Measurements from ENCODE around the gene CLNS1A.
"Not testable (repeated sequence)": the region's sequence is repeated elsewhere in the genome, so short reads cannot be mapped to it uniquely, and the experiment has no call there.

The CLNS1A gene

GRCh38 chr11:77617892-77618291 lies 19.7 kb downstream of the CLNS1A start:
- DNase-seq: no peak

DNA sequence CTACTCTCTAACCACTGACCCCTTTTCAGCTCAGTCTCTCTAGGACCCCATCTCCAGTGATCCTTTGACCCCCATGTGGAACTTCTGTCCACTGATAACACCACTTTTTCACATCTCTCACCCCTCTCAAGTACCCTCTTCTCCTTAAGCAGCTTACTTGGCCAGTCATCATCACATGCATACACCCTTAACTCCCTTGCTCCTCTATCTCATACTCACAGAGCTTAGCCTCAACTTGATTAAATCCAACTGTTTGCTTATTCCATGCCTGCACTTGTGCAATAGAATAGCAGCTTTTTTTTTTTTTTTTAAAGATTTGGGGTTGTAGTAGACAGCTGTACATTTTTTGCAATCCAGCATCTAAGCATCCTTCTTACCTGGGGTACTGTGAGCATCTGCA lies 25.7 kb downstream of the CLNS1A start:
- no peak for DNase-seq

DNA sequence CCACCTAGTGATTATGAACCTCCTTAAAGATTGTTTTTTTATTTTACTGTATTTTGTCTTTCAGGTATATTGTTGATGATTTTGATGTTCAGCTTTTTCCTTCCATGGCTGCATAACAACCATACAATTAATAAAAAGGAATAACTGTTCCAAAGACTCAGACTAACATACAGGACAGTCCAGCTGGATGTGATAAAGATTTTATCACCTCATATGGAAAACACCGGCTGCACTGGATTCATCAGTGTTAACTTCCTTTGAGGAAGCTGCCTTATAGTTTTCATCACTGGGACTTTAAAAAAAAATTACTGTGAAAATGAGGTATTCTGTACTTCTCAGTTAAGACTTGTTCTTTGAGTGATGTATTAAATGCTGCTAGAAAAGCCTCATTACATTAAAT lies 28.4 kb downstream of the CLNS1A start:
- no peak for DNase-seq

DNA sequence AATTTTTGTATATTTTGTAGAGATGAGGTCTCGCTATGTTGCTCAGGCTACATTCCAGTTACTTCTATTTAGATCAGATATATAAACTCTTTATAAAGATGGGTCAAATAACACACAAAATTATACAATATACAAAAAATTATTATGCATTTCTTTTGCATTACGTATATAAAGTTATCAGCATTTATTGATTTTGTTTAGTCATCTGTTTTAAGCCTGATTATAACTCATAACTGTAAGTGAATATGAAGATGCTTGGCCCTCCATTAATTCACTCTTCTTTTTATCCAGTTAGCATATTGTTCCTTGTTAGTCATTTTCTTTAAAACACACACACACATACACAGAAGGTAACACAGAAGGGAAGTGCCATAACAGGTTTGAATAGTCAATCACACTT lies 33.3 kb downstream of the CLNS1A start:
- DNase-seq: no peak

DNA sequence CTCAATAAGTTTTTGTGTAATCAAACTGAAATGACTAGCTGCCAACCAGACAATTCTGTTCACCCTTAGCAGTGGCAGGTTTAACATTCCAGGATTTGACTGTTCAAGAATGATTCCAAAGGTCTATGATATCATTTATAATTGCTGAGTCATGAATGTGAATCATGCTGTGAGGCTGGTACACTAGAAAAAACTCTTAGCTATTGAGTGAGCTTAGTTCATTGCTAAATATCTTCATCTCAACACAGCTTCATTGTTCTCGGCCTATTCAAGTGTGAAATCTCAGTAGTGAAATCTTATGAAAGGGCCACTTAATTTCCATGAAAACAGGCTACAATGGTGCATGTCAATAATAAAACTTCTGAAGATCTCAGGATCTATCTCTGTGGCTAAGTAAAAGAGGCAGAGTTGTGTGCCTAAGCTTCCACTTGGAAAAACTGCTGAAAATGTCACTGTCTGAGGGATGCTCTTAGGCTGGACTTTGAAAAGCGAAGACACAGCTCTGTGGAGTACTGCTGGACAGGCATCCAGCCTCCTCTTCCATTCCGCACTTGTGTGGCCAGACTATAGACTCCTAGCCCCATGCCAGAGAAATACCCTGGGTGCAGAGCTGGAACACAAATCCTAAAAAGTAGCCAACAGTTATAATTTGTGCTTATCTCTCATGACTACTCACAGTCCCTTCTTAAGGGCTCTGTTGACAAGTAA lies 35.1 kb downstream of the CLNS1A start:
- no peak for DNase-seq

DNA sequence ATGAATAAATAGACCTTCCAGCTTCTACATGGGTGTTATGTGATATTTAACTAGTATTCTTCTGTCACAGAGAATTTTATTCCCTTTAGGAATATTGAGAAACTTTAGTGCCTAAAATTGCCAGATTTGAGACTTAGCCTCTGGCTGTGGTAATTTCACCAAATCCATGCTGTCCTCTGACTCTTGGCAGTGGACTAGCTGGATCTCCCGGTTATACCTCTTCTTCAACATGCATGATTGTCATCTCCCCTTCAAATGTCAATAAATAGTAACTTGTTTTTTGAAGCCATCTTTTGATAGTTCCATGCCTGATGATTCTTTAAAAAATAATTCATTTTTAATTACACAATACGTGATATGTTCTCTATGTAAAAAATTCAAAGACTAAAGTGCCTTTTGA lies 39.4 kb downstream of the CLNS1A start:
- DNase-seq: no peak

DNA sequence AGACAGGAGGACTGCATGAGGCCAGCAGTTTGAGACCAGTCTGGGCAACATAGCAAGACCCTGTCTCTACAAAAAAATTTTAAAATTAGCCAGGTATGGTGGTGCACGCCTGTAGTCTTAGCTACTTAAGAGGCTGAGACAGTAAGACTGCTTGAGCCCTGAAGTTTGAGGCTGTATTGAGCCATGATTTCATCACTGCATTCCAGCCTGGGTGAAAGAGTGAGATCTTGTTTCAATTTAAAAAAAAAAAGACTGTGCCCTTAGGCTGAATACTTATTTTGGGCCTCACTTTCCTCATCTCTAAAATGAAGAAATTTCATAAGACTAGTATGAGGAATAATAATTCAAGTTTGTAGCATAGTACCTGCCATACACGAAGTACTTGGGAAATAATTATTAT lies 41.0 kb downstream of the CLNS1A start:
- no peak for DNase-seq

DNA sequence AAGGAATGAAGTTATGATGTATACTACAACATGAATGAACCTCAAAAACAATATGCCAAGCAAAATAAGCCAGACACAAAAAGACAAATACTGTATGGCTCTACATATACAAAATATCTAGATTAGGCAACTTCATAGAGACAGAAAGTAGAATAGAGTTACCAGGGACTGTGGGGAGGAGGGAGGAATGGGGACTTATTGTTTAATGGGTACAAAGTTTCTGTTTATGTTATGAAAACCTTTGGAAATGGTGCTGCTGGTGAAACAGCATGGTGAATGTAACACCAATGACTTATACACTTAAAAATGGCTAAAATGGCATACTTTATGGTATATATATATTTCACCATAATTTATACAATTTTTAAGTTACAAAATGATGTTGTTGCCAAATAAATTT lies 43.7 kb downstream of the CLNS1A start:
- DNase-seq: no peak

GRCh38 chr11:77592727-77593126 lies 44.9 kb downstream of the CLNS1A start:
- no peak for DNase-seq

GRCh38 chr11:77590194-77590782 lies 47.3 kb downstream of the CLNS1A start:
- DNase-seq: peak in 1 of 2 donors; percentile 2

DNA sequence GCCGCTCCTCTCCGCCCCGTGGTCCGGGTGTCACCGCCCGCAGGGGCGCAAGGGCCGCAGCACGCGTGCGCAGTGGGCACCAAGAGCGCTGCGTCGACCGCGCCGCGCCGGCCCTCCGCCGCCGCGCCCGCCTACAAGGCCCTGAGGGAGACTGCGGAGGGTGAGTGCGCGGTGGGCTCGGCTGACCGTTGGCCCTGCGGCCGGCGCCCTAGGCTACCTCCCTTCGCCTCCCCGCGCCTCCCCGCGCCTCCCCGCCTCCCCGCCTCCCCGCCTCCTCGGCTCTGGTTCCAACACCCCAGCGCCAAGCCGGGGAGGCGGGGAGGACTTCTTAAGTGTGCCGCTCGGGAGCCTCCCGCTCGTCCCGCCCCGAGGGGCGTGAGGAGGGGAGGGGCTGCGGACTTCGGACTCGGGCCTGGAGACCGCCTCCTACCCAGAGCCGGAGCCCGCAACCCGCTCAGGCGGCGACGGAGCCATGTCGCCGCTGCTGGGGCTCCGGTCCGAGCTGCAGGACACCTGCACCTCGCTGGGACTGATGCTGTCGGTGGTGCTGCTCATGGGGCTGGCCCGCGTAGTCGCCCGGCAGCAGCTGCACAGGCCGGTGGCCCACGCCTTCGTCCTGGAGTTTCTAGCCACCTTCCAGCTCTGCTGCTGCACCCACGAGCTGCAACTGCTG lies 47.9 kb downstream of the CLNS1A start, which contains the start of gene AQP11:
Gene AQP11, plus strand, starts transcription at position 433 of the 673 bp plus-strand sequence. Its CDS starts 40 bp downstream, at position 473.
- DNase-seq: peak; percentile 59

- DNase-seq: no peak
Measured at GRCh38 chr11:77589181-77589520, 48.4 kb downstream of the CLNS1A start.

- DNase-seq: no peak
Measured at GRCh38 chr11:77580712-77581337, 56.8 kb downstream of the CLNS1A start.

DNA sequence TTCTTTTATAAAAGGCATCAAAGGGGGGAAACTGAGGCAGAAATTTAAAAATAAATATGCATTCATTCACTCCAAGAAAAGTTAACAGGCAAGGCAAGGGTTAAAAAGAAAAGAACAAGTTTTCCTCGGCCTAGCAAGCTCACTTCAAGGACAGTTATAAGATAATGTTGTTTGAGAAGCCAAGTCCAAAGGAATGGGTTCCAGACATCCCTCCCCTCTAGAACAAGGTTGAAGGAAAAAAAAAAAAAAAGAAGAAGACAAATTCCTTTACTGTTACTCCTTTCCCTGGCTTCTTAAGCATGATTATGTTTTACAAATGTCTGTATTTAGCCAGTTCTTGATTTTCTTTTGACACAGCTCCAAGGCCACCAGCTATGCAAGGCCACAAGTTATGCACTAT lies 62.2 kb downstream of the CLNS1A start:
- not testable (repeated sequence) for DNase-seq

DNA sequence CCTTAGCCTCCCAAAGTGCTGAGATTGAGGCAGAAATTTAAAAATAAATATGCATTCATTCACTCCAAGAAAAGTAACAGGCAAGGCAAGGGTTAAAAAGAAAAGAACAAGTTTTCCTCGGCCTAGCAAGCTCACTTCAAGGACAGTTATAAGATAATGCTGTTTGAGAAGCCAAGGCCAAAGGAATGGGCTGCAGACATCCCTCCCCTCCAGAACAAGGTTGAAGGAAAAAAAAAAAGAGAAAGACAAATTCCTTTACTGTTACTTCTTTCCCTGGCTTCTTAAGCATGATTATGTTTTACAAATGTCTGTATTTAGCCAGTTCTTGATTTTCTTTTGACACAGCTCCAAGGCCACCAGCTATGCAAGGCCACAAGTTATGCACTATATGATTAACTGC lies 66.7 kb downstream of the CLNS1A start:
- DNase-seq: not testable (repeated sequence)

DNA sequence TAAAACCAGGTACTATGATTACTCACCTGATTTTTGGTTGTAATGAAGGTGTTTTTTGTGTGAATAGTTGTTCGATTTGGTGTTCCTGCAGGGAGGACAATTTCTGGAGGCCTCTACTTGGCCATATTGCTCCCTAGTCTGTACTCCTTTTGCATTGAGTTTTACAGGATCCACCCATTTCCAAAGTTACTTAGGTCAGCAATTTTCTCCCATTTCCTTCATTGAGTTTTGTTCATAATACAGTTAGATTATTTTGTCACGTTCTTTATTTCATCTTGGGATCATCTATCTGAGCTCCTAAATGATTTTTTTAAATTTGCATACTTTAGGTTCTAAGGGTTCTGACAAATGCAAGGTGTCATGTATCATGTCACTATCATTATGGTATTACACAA lies 67.9 kb downstream of the CLNS1A start:
- no peak for DNase-seq

GRCh38 chr11:77568916-77569675 lies 68.5 kb downstream of the CLNS1A start:
- DNase-seq: no peak

GRCh38 chr11:77568306-77568705 lies 69.3 kb downstream of the CLNS1A start:
- DNase-seq: no peak
